H1 (cell line): ENCODE results near the gene ALKAL2. TPM values are rescaled to one million over a fixed set of nuclear protein-coding genes. Genes with fewer than 3 reads are reported as not detected.

Source experiments
- CTCF ChIA-PET: fragments of 300-600 bp; sonication (Branson Sonifier 250); formaldehyde crosslinking; loops from one replicate; lab custom pipeline; 2021; ENCODE audit not compliant: partially characterized antibody; lab: Charles Lee
- POLR2A ChIA-PET: fragments of 300-600 bp; sonication (Branson Sonifier 250); formaldehyde crosslinking; loops from one replicate; lab custom pipeline; 2021; ENCODE audit warnings: inconsistent platforms; ENCODE audit not compliant: partially characterized antibody; lab: Charles Lee
- DNase-seq, 2 experiments: peaks; one replicate each; pipeline versions ENCODE4 v3.0.0 to v3.0.0-alpha.2; 2010 to 2022; ENCODE audit warnings: low spot score in 2 of 2, low read depth in 1 of 2, mixed read lengths in 1 of 2
- FAIRE-seq: peaks from 2 replicates; lab custom pipeline; 2011; peaks lifted over from hg19 to GRCh38; lab: Jason Lieb, UNC
- H2AFZ ChIP-seq: 2 replicates; pipeline ENCODE4 v1.8.1; 2012; ENCODE audit warnings: low read length, inconsistent platforms
- H2AK5ac ChIP-seq: 2 replicates; pipeline ENCODE4 v1.6.1; 2013; ENCODE audit warnings: low read depth, low read length
- H2BK120ac ChIP-seq: replicated peaks from 2 replicates; pipeline ENCODE3; 2013; ENCODE audit warnings: low read depth, low read length, inconsistent platforms
- H2BK12ac ChIP-seq: 2 replicates; pipeline ENCODE4 v1.6.1; 2013; ENCODE audit warnings: low read depth, low read length
- H2BK15ac ChIP-seq: 2 replicates; pipeline ENCODE4 v1.6.1; 2013; ENCODE audit warnings: low read length
- H2BK20ac ChIP-seq: 2 replicates; pipeline ENCODE4 v1.6.1; 2013; ENCODE audit warnings: low read length
- H2BK5ac ChIP-seq: 2 replicates; pipeline ENCODE4 v1.6.1; 2013; ENCODE audit warnings: low read depth, low read length
- H3K14ac ChIP-seq: 2 replicates; pipeline ENCODE4 v1.6.1; 2013; ENCODE audit warnings: inconsistent platforms; ENCODE audit not compliant: insufficient read length
- H3K18ac ChIP-seq: 2 replicates; pipeline ENCODE4 v1.6.1; 2013; ENCODE audit warnings: low read length; ENCODE audit errors: extremely low read depth
- H3K23ac ChIP-seq: 2 replicates; pipeline ENCODE4 v1.6.1; 2013; ENCODE audit warnings: inconsistent platforms; ENCODE audit not compliant: insufficient read length
- H3K23me2 ChIP-seq: 2 replicates; pipeline ENCODE4 v1.6.1; 2013; ENCODE audit warnings: low read depth, low read length
- H3K27ac ChIP-seq: 2 replicates; pipeline ENCODE4 v1.6.1; 2011; ENCODE audit warnings: low read depth, low read length, inconsistent platforms
- H3K27me3 ChIP-seq, 4 experiments: replicated peaks in 1 of 4; 1 replicate in 1 of 4; 2 replicates in 3 of 4; pipeline versions ENCODE4 v1.6.1 to v1.8.1; 2011 to 2013; ENCODE audit warnings: low read length in 3 of 4, mild to moderate bottlenecking in 3 of 4, inconsistent platforms in 2 of 4, mixed read lengths in 2 of 4, moderate library complexity in 1 of 4; ENCODE audit not compliant: control insufficient read depth in 3 of 4, insufficient read depth in 3 of 4; ENCODE audit errors: extremely low read depth in 1 of 4
- H3K36me3 ChIP-seq, 4 experiments: 2 replicates each; pipeline versions ENCODE4 v1.6.1 to v1.8.1; 2011 to 2013; ENCODE audit warnings: mild to moderate bottlenecking in 4 of 4, low read length in 3 of 4, moderate library complexity in 2 of 4, control low read depth in 1 of 4, inconsistent platforms in 1 of 4; ENCODE audit not compliant: insufficient read depth in 4 of 4, control insufficient read depth in 2 of 4
- H3K4ac ChIP-seq: replicated peaks from 2 replicates; pipeline ENCODE3; 2013; ENCODE audit warnings: low read length, low read depth, mixed read lengths, inconsistent platforms; ENCODE audit not compliant: insufficient read length
- H3K4me1 ChIP-seq, 4 experiments: replicated peaks in 1 of 4; 1 replicate in 1 of 4; 2 replicates in 3 of 4; pipeline versions ENCODE4 v1.6.1 to v1.8.1; 2011 to 2013; ENCODE audit warnings: low read length in 3 of 4, inconsistent platforms in 2 of 4, mixed read lengths in 1 of 4; ENCODE audit not compliant: insufficient read depth in 4 of 4, control insufficient read depth in 3 of 4
- H3K4me2 ChIP-seq, 2 experiments: 2 replicates each; pipeline versions ENCODE4 v1.6.1 to v1.8.1; 2011 to 2013; ENCODE audit warnings: low read depth in 2 of 2, low read length in 2 of 2, control low read depth in 1 of 2, inconsistent platforms in 1 of 2, mild to moderate bottlenecking in 1 of 2; ENCODE audit not compliant: insufficient read depth in 1 of 2
- H3K4me3 ChIP-seq, 4 experiments: fragments of 200-600, 300-600 bp in 1 of 4; sonication (generic), shearing (Covaris generic), sonication (Bioruptor Twin) in 1 of 4; 2 replicates each; pipeline versions ENCODE4 v1.5.1 to v1.8.1; 2011 to 2016; ENCODE audit warnings: low read length in 4 of 4, low read depth in 3 of 4, control low read depth in 2 of 4, inconsistent platforms in 2 of 4, mild to moderate bottlenecking in 2 of 4, mixed read lengths in 1 of 4, moderate library complexity in 1 of 4; ENCODE audit not compliant: insufficient read depth in 2 of 4; ENCODE audit errors: extremely low read depth in 1 of 4
- H3K56ac ChIP-seq: replicated peaks from 2 replicates; pipeline ENCODE3; 2013; ENCODE audit warnings: low read depth, mild to moderate bottlenecking, mixed read lengths, low read length, inconsistent platforms; ENCODE audit not compliant: insufficient read length
- H3K79me1 ChIP-seq: 2 replicates; pipeline ENCODE4 v1.6.1; 2013; ENCODE audit warnings: low read depth, low read length, control low read depth
- H3K79me2 ChIP-seq, 2 experiments: 2 replicates each; pipeline versions ENCODE4 v1.6.1 to v1.8.1; 2012 to 2013; ENCODE audit warnings: low read length in 2 of 2, mild to moderate bottlenecking in 2 of 2, inconsistent platforms in 1 of 2; ENCODE audit not compliant: insufficient read depth in 2 of 2, control insufficient read depth in 1 of 2
- H3K9ac ChIP-seq, 4 experiments: replicated peaks in 1 of 4; 1 replicate in 1 of 4; 2 replicates in 3 of 4; pipeline versions ENCODE4 v1.6.1 to v1.8.1; 2011 to 2013; ENCODE audit warnings: low read depth in 3 of 4, low read length in 3 of 4, control low read depth in 2 of 4, mild to moderate bottlenecking in 2 of 4, moderate library complexity in 2 of 4, inconsistent platforms in 1 of 4; ENCODE audit errors: extremely low read depth in 1 of 4
- H3K9me3 ChIP-seq, 2 experiments: 2 replicates each; pipeline versions ENCODE4 v1.6.1 to v1.8.1; 2012 to 2013; ENCODE audit warnings: mild to moderate bottlenecking in 2 of 2, moderate library complexity in 2 of 2, control low read depth in 1 of 2, inconsistent platforms in 1 of 2, low read depth in 1 of 2, low read length in 1 of 2, mixed read lengths in 1 of 2; ENCODE audit not compliant: insufficient read depth in 2 of 2
- H4K20me1 ChIP-seq, 2 experiments: replicated peaks in 1 of 2; 2 replicates each; pipeline versions ENCODE3 to v1.8.1; 2011 to 2013; ENCODE audit warnings: inconsistent platforms in 2 of 2, low read length in 2 of 2, mild to moderate bottlenecking in 1 of 2; ENCODE audit not compliant: insufficient read depth in 2 of 2, control insufficient read depth in 1 of 2
- H4K5ac ChIP-seq: 2 replicates; pipeline ENCODE4 v1.6.1; 2013; ENCODE audit warnings: low read length, low read depth, mixed read lengths, inconsistent platforms; ENCODE audit not compliant: insufficient read length
- H4K8ac ChIP-seq: 2 replicates; pipeline ENCODE4 v1.8.0; 2013; ENCODE audit warnings: mild to moderate bottlenecking, moderate library complexity, low read length, inconsistent platforms; ENCODE audit not compliant: insufficient read depth; ENCODE audit errors: extremely low read depth
- H4K91ac ChIP-seq: replicated peaks from 2 replicates; pipeline ENCODE3; 2013; ENCODE audit warnings: low read length, mixed read lengths, inconsistent platforms; ENCODE audit not compliant: insufficient read length
- BACH1 ChIP-seq: IDR thresholded peaks from 2 replicates; pipeline ENCODE4 v1.6.1; 2012; ENCODE audit warnings: low read length, improper control_type of control experiment
- CBX5 ChIP-seq: fragments of 300-800, 300-1000 bp; sonication (generic); IDR thresholded peaks from 2 replicates; pipeline ENCODE4 v1.7.1; 2016; ENCODE audit warnings: antibody characterized with exemption, low read length, low read depth
- EP300 ChIP-seq, 2 experiments: IDR thresholded peaks; 1 replicate in 1 of 2; 2 replicates in 1 of 2; pipeline ENCODE4 v1.6.1; 2011 to 2012; ENCODE audit warnings: low read depth in 2 of 2, low read length in 2 of 2, mild to moderate bottlenecking in 2 of 2, borderline replicate concordance in 1 of 2, inconsistent platforms in 1 of 2, moderate library complexity in 1 of 2
- FOSL1 ChIP-seq: IDR thresholded peaks from 2 replicates; pipeline ENCODE4 v1.6.1; 2011; ENCODE audit warnings: mild to moderate bottlenecking, low read depth, low read length, moderate library complexity; ENCODE audit not compliant: insufficient read depth
- GTF2F1 ChIP-seq: IDR thresholded peaks from 2 replicates; pipeline ENCODE4 v1.6.1; 2012; ENCODE audit warnings: low read depth, low read length, improper control_type of control experiment, borderline replicate concordance
- HDAC6 ChIP-seq: IDR thresholded peaks from one replicate; pipeline ENCODE4 v1.7.1; 2012; ENCODE audit warnings: low read depth, mild to moderate bottlenecking, inconsistent platforms, low read length, moderate library complexity
- NANOG ChIP-seq: IDR thresholded peaks from 2 replicates; pipeline ENCODE4 v1.6.1; 2011; ENCODE audit warnings: low read length, low read depth, mild to moderate bottlenecking, inconsistent platforms; ENCODE audit not compliant: insufficient read depth, poor library complexity, severe bottlenecking
- NRF1 ChIP-seq: IDR thresholded peaks from 2 replicates; pipeline ENCODE4 v1.6.1; 2011; ENCODE audit warnings: mild to moderate bottlenecking, low read depth, low read length, improper control_type of control experiment
- SIN3A ChIP-seq, 2 experiments: IDR thresholded peaks in 1 of 2; conservative IDR thresholded peaks in 1 of 2; 2 replicates each; pipeline ENCODE4 v1.6.1; 2011 to 2012; ENCODE audit warnings: low read length in 2 of 2, improper control_type of control experiment in 1 of 2, low read depth in 1 of 2, mild to moderate bottlenecking in 1 of 2
- TAF7 ChIP-seq: optimal IDR thresholded peaks from 2 replicates; pipeline ENCODE3; 2011; ENCODE audit warnings: low read depth, mild to moderate bottlenecking, inconsistent platforms, low read length, moderate library complexity, borderline replicate concordance
- WGBS, 2 experiments: shearing (Covaris generic) in 1 of 2; methylation state at CpG; one replicate each; pipeline versions ENCODE4 v1.1.6 to v1.1.7; 2013 to 2015; ENCODE audit warnings: low lambda C conversion rate in 2 of 2, mixed read lengths in 2 of 2, inconsistent platforms in 1 of 2, low coverage in 1 of 2, missing lambda C conversion rate in 1 of 2; ENCODE audit not compliant: insufficient replicate concordance in 2 of 2, insufficient coverage in 1 of 2, insufficient read length in 1 of 2; ENCODE audit errors: extremely low coverage in 1 of 2, missing lambda C conversion rate in 1 of 2; 5-methylcytosine and 5-hydroxymethylcytosine counted together
- polyA plus RNA-seq, 7 experiments: library from polyadenylated mRNA; depleted of rRNA in 3 of 7; stranded (reverse) in 5 of 7; unstranded in 2 of 7; fragments of >200 nt in 5 of 7; fragments of 200-250 nt in 2 of 7; gene quantifications; 1 replicate in 5 of 7; 2 replicates in 1 of 7; 4 replicates in 1 of 7; pipeline versions ENCODE4 v1.2.1 to v1.2.3, GENCODE V29; 2011 to 2013; ENCODE audit warnings: missing spikeins in 2 of 7, mixed read lengths in 2 of 7
- total RNA-seq: library from RNA; stranded (reverse); fragmentation: NEBNext Ultra II Directional; extraction: Animal tissue kit (Norgen Biotek cat#: 25700); gene quantifications from 2 replicates; pipeline ENCODE4 v1.2.1, GENCODE V29; 2021
- TF ChIP-seq, protein P1 (sequence below): IDR thresholded peaks from 2 replicates; pipeline ENCODE4 v1.6.1; 2012; ENCODE audit warnings: low read length, inconsistent platforms
- TF ChIP-seq, protein P2 (sequence below): IDR thresholded peaks from 2 replicates; pipeline ENCODE4 v1.6.1; 2012; ENCODE audit warnings: inconsistent platforms

ALKAL2 gene
- total and polyA plus RNA-seq, 2 of the 8 experiments (the other 6 are each of a cell fraction or from before 2014, with no cell fraction given), result 4.6 to 11.5 TPM

DNA sequence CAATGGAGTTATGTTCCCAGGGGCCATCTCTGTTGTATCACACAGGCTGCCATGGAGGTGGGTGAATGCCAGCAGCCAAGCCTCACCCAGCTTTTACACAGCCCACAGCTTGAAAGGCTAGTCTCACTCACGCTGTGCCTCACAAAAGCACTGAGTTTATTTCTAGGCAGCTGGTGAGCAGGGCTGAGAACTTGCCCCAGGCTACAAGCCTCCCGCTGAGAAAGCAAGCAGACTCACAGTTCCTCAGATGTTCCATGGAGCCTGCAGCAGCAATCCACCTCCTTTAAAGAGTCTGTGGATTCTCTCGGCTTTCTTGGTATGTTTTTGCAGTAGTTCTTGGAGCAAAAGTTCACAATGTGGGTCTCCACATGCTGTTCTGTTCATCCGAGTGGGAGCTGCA is 40.9 kb upstream of the ALKAL2 start:
- H3K56ac ChIP-seq, result no peak overlapping the region
- no peaks in the 10 kb centered on the region for H3K23me2 ChIP-seq
- no peaks in the 10 kb centered on the region for H4K20me1 ChIP-seq
- no peak overlapping the region for H3K18ac ChIP-seq
- H2BK20ac ChIP-seq, result no peak overlapping the region
- H3K36me3 ChIP-seq, result no peaks in the 10 kb centered on the region
- 83% methylated on average over 4 of the region's 4 CpGs; no CpG with 5 or more reads in 1 of the 2 experiments for WGBS, 2 experiments
- H3K4ac ChIP-seq, result no peak overlapping the region
- CTCF ChIA-PET, result interaction anchor here (0.6 to 1.7 kb wide), 3 partner anchors 11 to 1778 kb away, joined by 3 to 4 read pairs (median 4); no protein-coding TSS in a partner anchor
- H2BK12ac ChIP-seq, result no peak overlapping the region
- peaks cover 5 to 9% of the 10 kb centered on the region in 2 experiments; a peak in 1 of 4 replicates for H3K9me3 ChIP-seq
- FAIRE-seq, result no peak
- H4K5ac ChIP-seq, result no peak overlapping the region
- POLR2A ChIA-PET, result no interaction called here
- no peak overlapping the region for H3K9ac ChIP-seq
- H2BK5ac ChIP-seq, result no peak overlapping the region
- H3K79me2 ChIP-seq, result no peaks in the 10 kb centered on the region
- no peaks in the 10 kb centered on the region for H3K4me1 ChIP-seq
- no peak overlapping the region for H2BK120ac ChIP-seq
- H3K27ac ChIP-seq, result no peak overlapping the region
- H3K79me1 ChIP-seq, result no peaks in the 10 kb centered on the region
- no peak overlapping the region for H3K14ac ChIP-seq
- H2AK5ac ChIP-seq, result no peak overlapping the region
- no peak overlapping the region for H3K4me2 ChIP-seq
- H3K27me3 ChIP-seq, result no peaks in the 10 kb centered on the region
- no peak overlapping the region for H4K8ac ChIP-seq
- no peak overlapping the region for H3K4me3 ChIP-seq
- no peak overlapping the region for H3K23ac ChIP-seq
- no peak overlapping the region for H2AFZ ChIP-seq
- DNase-seq, result no peak
- no peak overlapping the region for H2BK15ac ChIP-seq
- no peak overlapping the region for H4K91ac ChIP-seq
- no peak for TF ChIP-seq SIN3A (conservative IDR thresholded peaks at IDR 0.05 in 1 of 2, IDR thresholded peaks at IDR 0.05 in 1 of 2; ENCODE audit: low read depth in 1 of 2, low read length in 2 of 2)
- no peak for TF ChIP-seq GTF2F1
- TF ChIP-seq, protein P1, sequence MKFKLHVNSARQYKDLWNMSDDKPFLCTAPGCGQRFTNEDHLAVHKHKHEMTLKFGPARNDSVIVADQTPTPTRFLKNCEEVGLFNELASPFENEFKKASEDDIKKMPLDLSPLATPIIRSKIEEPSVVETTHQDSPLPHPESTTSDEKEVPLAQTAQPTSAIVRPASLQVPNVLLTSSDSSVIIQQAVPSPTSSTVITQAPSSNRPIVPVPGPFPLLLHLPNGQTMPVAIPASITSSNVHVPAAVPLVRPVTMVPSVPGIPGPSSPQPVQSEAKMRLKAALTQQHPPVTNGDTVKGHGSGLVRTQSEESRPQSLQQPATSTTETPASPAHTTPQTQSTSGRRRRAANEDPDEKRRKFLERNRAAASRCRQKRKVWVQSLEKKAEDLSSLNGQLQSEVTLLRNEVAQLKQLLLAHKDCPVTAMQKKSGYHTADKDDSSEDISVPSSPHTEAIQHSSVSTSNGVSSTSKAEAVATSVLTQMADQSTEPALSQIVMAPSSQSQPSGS, result no peak
- no peak for TF ChIP-seq FOSL1
- TF ChIP-seq NRF1, result no peak
- no peak for TF ChIP-seq CBX5
- no peak for TF ChIP-seq NANOG
- TF ChIP-seq, protein P2, sequence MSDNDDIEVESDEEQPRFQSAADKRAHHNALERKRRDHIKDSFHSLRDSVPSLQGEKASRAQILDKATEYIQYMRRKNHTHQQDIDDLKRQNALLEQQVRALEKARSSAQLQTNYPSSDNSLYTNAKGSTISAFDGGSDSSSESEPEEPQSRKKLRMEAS, result no peak
- TF ChIP-seq HDAC6, result no peak
- no peak for TF ChIP-seq EP300 (IDR thresholded peaks at IDR 0.05; ENCODE audit: borderline replicate concordance in 1 of 2, low read depth in 2 of 2, low read length in 2 of 2)
- TF ChIP-seq BACH1, result no peak
- no peak for TF ChIP-seq TAF7
